ENCODE measurements around the gene MAD2L1BP. TPM values are rescaled to one million over a fixed set of nuclear protein-coding genes. Genes with fewer than 3 reads are reported as not detected.

MAD2L1BP gene
- total RNA-seq, 2 experiments from 2014 or later, result 30.8 to 43.3 TPM

DNA sequence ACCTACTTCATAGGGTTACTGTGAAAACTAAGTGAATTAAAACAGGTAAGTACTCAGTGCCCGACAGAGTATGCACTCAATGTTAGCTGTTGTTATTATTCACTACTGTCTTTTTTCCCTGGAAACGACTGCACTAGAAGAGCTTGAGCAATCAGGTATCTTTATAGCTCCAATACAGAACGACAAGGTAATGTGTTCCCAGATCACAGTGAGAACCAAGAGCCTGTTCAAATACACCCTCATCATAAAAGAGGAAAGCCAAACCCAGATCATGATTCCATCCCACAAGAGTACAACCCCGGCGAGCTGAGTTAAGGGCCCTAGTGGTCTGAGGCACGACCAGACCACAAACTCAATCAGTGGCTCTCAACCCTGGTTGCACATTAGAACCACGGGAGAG, 42.1 kb downstream of the MAD2L1BP start:
- H2AFZ ChIP-seq (ENCODE audit: low read length), result no peak overlapping the region
- no peaks in the 10 kb centered on the region for H3K9me3 ChIP-seq (ENCODE audit: low read length)
- BruUV-seq (replicated peaks), result no TSS peak
- DNase-seq (ENCODE audit: low spot score), result no peak
- no peak overlapping the region for H3K27ac ChIP-seq (ENCODE audit: low read depth, low read length, poor library complexity, severe bottlenecking)
- CTCF ChIA-PET (ENCODE audit: unreplicated experiment), result interaction anchor here (0.6 kb wide), 1 partner anchor 69 kb away, joined by 3 read pairs; no protein-coding TSS in a partner anchor
- no peak for TF ChIP-seq EZH2phosphoT487 (IDR thresholded peaks at IDR 0.05; ENCODE audit: borderline replicate concordance, low read depth, low read length)
- TF ChIP-seq, protein P1, sequence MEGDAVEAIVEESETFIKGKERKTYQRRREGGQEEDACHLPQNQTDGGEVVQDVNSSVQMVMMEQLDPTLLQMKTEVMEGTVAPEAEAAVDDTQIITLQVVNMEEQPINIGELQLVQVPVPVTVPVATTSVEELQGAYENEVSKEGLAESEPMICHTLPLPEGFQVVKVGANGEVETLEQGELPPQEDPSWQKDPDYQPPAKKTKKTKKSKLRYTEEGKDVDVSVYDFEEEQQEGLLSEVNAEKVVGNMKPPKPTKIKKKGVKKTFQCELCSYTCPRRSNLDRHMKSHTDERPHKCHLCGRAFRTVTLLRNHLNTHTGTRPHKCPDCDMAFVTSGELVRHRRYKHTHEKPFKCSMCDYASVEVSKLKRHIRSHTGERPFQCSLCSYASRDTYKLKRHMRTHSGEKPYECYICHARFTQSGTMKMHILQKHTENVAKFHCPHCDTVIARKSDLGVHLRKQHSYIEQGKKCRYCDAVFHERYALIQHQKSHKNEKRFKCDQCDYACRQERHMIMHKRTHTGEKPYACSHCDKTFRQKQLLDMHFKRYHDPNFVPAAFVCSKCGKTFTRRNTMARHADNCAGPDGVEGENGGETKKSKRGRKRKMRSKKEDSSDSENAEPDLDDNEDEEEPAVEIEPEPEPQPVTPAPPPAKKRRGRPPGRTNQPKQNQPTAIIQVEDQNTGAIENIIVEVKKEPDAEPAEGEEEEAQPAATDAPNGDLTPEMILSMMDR (conservative IDR thresholded peaks at IDR 0.05; ENCODE audit: low read length), result no peak
- H4K20me1 ChIP-seq (ENCODE audit: insufficient read depth, low read length), result 0 out of 2 replicates have a peak, but pooled peaks cover 4% of the 10 kb centered on the region
- no peaks in the 10 kb centered on the region for H3K4me1 ChIP-seq (ENCODE audit: insufficient read depth, low read length, poor library complexity, severe bottlenecking)
- no peak overlapping the region for H3K4me3 ChIP-seq (ENCODE audit: low read depth, low read length, poor library complexity, severe bottlenecking)
- POLR2A ChIA-PET, result interaction anchor here (0.6 kb wide), 1 partner anchor 86 kb away, joined by 3 read pairs; no protein-coding TSS in a partner anchor
- H3K4me2 ChIP-seq (ENCODE audit: low read length), result no peak overlapping the region
- peaks cover 94% of the 10 kb centered on the region for H3K36me3 ChIP-seq (ENCODE audit: insufficient read depth, low read length)
- intact Hi-C loops (cut with micrococcal nuclease; ENCODE audit: unreplicated experiment), result no loop called here
- no peaks in the 10 kb centered on the region for H3K9me2 ChIP-seq (ENCODE audit: insufficient read depth, low read length)
- H3K79me2 ChIP-seq (ENCODE audit: insufficient read depth, low read depth, low read length), result peaks cover 16% of the 10 kb centered on the region

DNA sequence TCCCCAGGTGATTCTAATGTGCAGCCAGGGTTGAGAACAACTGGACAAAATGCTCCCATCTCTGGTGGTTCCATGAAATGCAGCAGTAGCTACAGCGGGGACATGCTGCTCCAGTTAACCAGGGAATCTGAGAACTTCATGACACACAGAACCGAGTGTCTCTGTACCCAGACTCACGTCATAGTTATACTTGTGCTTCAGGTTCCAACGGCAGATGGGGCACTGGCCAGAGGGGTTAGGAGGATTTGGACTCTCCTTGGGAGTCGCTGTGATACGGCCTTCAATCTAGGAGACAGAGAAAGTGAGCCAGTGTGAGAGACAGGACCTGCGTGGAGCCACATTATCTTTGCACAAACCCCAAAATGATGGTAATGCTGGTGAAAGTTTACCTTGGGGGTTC, 42.7 kb downstream of the MAD2L1BP start:
- H3K9me2 ChIP-seq (ENCODE audit: insufficient read depth, low read length), result no peaks in the 10 kb centered on the region
- H3K4me1 ChIP-seq (ENCODE audit: insufficient read depth, low read length, poor library complexity, severe bottlenecking), result peaks cover under 1% of the 10 kb centered on the region
- no peaks in the 10 kb centered on the region for H3K9me3 ChIP-seq (ENCODE audit: low read length)
- POLR2A ChIA-PET, result interaction anchor here (0.6 kb wide), 1 partner anchor 87 kb away, joined by 3 read pairs; no protein-coding TSS in a partner anchor
- no peak overlapping the region for H3K4me2 ChIP-seq (ENCODE audit: low read length)
- no peak overlapping the region for H2AFZ ChIP-seq (ENCODE audit: low read length)
- CTCF ChIA-PET (ENCODE audit: unreplicated experiment), result no interaction called here
- no TSS peak for BruUV-seq (replicated peaks)
- TF ChIP-seq EZH2phosphoT487 (IDR thresholded peaks at IDR 0.05; ENCODE audit: borderline replicate concordance, low read depth, low read length), result no peak
- TF ChIP-seq, protein P1 (conservative IDR thresholded peaks at IDR 0.05; ENCODE audit: low read length), result no peak
- H3K27ac ChIP-seq (ENCODE audit: low read depth, low read length, poor library complexity, severe bottlenecking), result no peak overlapping the region
- peaks cover 4% of the 10 kb centered on the region; the same call in 1 of the 2 replicates for H4K20me1 ChIP-seq (ENCODE audit: insufficient read depth, low read length)
- DNase-seq (ENCODE audit: low spot score), result no peak
- peaks cover 97% of the 10 kb centered on the region for H3K36me3 ChIP-seq (ENCODE audit: insufficient read depth, low read length)
- no peak overlapping the region for H3K4me3 ChIP-seq (ENCODE audit: low read depth, low read length, poor library complexity, severe bottlenecking)
- intact Hi-C loops (cut with micrococcal nuclease; ENCODE audit: unreplicated experiment), result no loop called here
- H3K79me2 ChIP-seq (ENCODE audit: insufficient read depth, low read depth, low read length), result peaks cover 22% of the 10 kb centered on the region

DNA sequence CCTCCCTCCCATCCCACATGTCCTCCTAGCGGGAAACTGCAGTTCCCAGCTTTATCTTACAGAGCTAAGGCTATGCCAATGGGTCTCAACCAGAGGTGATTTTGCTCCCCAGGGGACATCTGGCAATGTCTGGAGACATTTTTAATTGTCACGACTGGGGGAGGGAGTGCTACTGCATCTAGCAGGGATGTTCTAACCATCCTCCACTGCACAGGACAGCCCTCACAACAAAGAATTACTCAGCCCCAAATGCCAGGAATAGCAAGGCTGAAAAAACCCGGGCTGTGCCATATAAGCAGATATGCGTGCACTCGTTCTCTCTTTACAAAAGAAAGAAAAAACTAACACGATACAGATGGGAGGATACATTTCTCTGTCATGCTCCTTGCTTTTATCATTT, 43.4 kb downstream of the MAD2L1BP start:
- no peak overlapping the region for H3K27ac ChIP-seq (ENCODE audit: low read depth, low read length, poor library complexity, severe bottlenecking)
- no peak overlapping the region for H3K4me2 ChIP-seq (ENCODE audit: low read length)
- no peak for DNase-seq (ENCODE audit: low spot score)
- CTCF ChIA-PET (ENCODE audit: unreplicated experiment), result no interaction called here
- H3K9me3 ChIP-seq (ENCODE audit: low read length), result no peaks in the 10 kb centered on the region
- TF ChIP-seq, protein P1 (conservative IDR thresholded peaks at IDR 0.05; ENCODE audit: low read length), result no peak
- TF ChIP-seq EZH2phosphoT487 (IDR thresholded peaks at IDR 0.05; ENCODE audit: borderline replicate concordance, low read depth, low read length), result no peak
- H2AFZ ChIP-seq (ENCODE audit: low read length), result no peak overlapping the region
- peaks cover 96% of the 10 kb centered on the region for H3K36me3 ChIP-seq (ENCODE audit: insufficient read depth, low read length)
- peaks cover 29% of the 10 kb centered on the region for H3K79me2 ChIP-seq (ENCODE audit: insufficient read depth, low read depth, low read length)
- no peaks in the 10 kb centered on the region for H3K9me2 ChIP-seq (ENCODE audit: insufficient read depth, low read length)
- peaks cover 10% of the 10 kb centered on the region; the same call in 1 of the 2 replicates for H4K20me1 ChIP-seq (ENCODE audit: insufficient read depth, low read length)
- peaks cover 7% of the 10 kb centered on the region for H3K4me1 ChIP-seq (ENCODE audit: insufficient read depth, low read length, poor library complexity, severe bottlenecking)
- intact Hi-C loops (cut with micrococcal nuclease; ENCODE audit: unreplicated experiment), result no loop called here
- H3K4me3 ChIP-seq (ENCODE audit: low read depth, low read length, poor library complexity, severe bottlenecking), result no peak overlapping the region
- POLR2A ChIA-PET, result no interaction called here
- no TSS peak for BruUV-seq (replicated peaks)

All from OCI-LY7 (cell line).